DND-41 (cell line): ENCODE results near the gene ZDHHC11.
A peak's percentile ranks its signal among the peaks of the same experiment; 100 is the strongest.

Experiments
- ATAC-seq: fragments of 200-7000 bp; cut with Tn5 transposase; 3 replicates; pipeline ENCODE4 v1.9.1; 2021; ENCODE audit warnings: low read depth; ENCODE audit not compliant: insufficient read depth
- DNase-seq: peaks from one replicate; pipeline ENCODE4 v3.0.0-alpha.2; 2020
- H2AFZ ChIP-seq: 2 replicates; pipeline ENCODE4 v1.6.0; 2012; ENCODE audit warnings: low read depth, low read length
- H3K27ac ChIP-seq: 2 replicates; pipeline ENCODE4 v1.5.1; 2012; ENCODE audit warnings: low read length, inconsistent platforms
- H3K27me3 ChIP-seq: fragments of 200-600 bp; sonication (generic); 2 replicates; pipeline ENCODE4 v1.6.0; 2012; ENCODE audit warnings: low read length, mild to moderate bottlenecking, inconsistent platforms; ENCODE audit not compliant: insufficient read depth, poor library complexity
- H3K36me3 ChIP-seq: 2 replicates; pipeline ENCODE4 v1.5.1; 2012; ENCODE audit warnings: low read length, inconsistent platforms; ENCODE audit not compliant: insufficient read depth
- H3K4me1 ChIP-seq: 2 replicates; pipeline ENCODE4 v1.5.1; 2012; ENCODE audit warnings: mild to moderate bottlenecking, low read length; ENCODE audit not compliant: insufficient read depth
- H3K4me2 ChIP-seq: 2 replicates; pipeline ENCODE4 v1.6.0; 2012; ENCODE audit warnings: mild to moderate bottlenecking, moderate library complexity, low read length, inconsistent platforms; ENCODE audit not compliant: insufficient read depth
- H3K4me3 ChIP-seq, 2 experiments: fragments of 200-600 bp in 1 of 2; shearing (Covaris generic) in 1 of 2; 2 replicates each; pipeline ENCODE4 v1.5.1; 2012 to 2016; ENCODE audit warnings: inconsistent platforms in 2 of 2, low read length in 2 of 2, mild to moderate bottlenecking in 2 of 2, low read depth in 1 of 2, moderate library complexity in 1 of 2
- H3K79me2 ChIP-seq: 2 replicates; pipeline ENCODE4 v1.6.0; 2012; ENCODE audit warnings: low read length, inconsistent platforms; ENCODE audit not compliant: insufficient read depth
- H3K9ac ChIP-seq: 2 replicates; pipeline ENCODE4 v1.6.0; 2012; ENCODE audit warnings: low read depth, mild to moderate bottlenecking, inconsistent platforms, low read length, moderate library complexity
- H3K9me3 ChIP-seq: 2 replicates; pipeline ENCODE4 v1.5.1; 2012; ENCODE audit warnings: low read length, moderate library complexity, mild to moderate bottlenecking, inconsistent platforms; ENCODE audit not compliant: insufficient read depth, severe bottlenecking
- H4K20me1 ChIP-seq: 2 replicates; pipeline ENCODE4 v1.6.0; 2012; ENCODE audit warnings: low read length; ENCODE audit not compliant: insufficient read depth
- CTCF ChIP-seq: IDR thresholded peaks from 2 replicates; pipeline ENCODE4 v1.5.1; 2012; ENCODE audit warnings: borderline replicate concordance, low read length, moderate library complexity, mild to moderate bottlenecking; ENCODE audit not compliant: poor library complexity, severe bottlenecking; ENCODE audit errors: extremely low read depth
- EZH2 ChIP-seq: IDR thresholded peaks from 3 replicates; pipeline ENCODE4 v1.6.1; 2012; ENCODE audit warnings: borderline replicate concordance, low read depth, mild to moderate bottlenecking, moderate library complexity, low read length, inconsistent platforms; ENCODE audit not compliant: severe bottlenecking

ZDHHC11 gene

DNA sequence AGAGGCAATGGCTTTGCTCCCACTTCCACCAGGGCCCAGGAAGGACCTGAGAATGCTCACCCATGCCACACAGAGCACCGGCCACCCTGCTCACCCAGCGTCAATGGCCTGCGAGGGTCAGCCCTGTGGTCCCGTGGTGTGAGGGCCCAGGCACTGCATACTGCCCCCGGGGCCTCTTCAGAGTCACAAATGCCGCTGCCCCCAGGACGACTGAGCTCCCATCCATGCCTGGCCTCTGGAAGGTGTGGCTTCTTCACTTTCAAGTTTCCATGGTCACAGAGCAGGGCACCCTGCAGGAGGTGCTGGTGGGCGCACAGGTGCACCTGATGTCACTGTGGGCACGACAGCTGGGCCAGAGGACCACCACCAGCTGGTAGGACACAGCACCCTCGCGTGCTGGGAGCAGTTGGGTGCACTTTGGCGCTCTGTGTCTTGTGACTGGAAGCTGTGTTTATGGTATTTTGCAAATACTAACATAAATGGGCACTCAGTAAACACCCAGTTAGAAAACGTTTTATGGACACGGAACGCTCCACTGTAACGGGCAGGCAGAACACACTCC is 12.5 kb upstream of the ZDHHC11 start:
- H3K36me3 ChIP-seq: peaks cover 66% of the 10 kb centered on the region
- H3K9ac ChIP-seq: no peak overlapping the region
- no peaks in the 10 kb centered on the region for H3K27me3 ChIP-seq
- no peaks in the 10 kb centered on the region for H3K9me3 ChIP-seq
- DNase-seq (no peak), ATAC-seq (no peak)
- no peaks in the 10 kb centered on the region for H3K79me2 ChIP-seq
- H4K20me1 ChIP-seq: peaks cover 51% of the 10 kb centered on the region
- H3K4me3 ChIP-seq: no peak overlapping the region
- no peak overlapping the region for H2AFZ ChIP-seq
- no peak overlapping the region for H3K27ac ChIP-seq
- no peak for TF ChIP-seq EZH2
- TF ChIP-seq CTCF: peak; percentile 4
- H3K4me1 ChIP-seq: no peaks in the 10 kb centered on the region
- no peak overlapping the region for H3K4me2 ChIP-seq

DNA sequence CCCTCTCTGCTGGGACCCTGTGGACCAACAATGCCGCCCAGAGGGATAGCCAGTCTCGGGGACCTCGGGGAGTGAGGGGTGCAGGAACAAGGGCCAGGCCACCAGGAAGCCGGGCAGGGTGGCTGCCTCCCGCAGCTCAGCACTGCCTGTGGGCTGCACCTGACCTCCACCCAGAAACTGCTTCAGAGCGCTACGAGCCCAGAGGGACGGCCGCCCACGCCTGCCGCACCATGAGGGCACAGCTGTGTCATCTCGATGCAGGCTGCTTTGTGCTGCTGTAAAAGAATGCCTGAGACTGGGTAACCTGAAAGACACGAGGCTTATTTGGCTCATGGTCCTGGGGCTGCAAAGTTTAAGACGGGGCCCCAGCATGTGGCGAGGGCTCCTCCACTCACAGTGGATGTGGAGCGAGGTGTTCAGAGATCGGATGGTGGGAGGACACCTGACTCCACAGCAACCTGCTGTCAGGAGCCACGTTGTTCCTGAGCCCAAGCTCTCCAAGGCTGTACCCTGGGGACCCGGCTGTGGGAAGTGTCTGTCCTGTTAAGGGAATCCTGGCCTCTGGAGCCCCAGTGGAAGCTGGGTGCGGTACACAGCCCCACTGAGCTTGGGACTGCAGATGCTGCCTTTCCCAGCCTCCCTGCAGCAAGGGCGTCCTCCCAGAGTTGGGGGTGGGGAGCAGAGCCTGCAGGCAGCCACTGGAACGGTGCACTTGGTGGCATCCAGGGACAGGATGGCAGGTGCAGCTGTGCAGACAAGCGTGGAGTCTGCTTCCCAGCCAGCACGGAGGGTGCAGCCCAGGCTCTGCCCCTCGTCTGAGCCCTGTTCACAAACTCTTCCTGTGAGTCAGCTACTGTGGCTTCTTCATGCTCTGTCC is 11.8 kb upstream of the ZDHHC11 start:
- Histone ChIP-seq H3K4me3 (no peak overlapping the region), H3K4me2 (no peak overlapping the region), H3K4me1 (no peaks in the 10 kb centered on the region), H3K9ac (no peak overlapping the region), H3K27ac (no peak overlapping the region), H2AFZ (no peak overlapping the region), H3K9me3 (no peaks in the 10 kb centered on the region), H3K27me3 (no peaks in the 10 kb centered on the region), H3K79me2 (no peaks in the 10 kb centered on the region), H4K20me1 (peaks cover 47% of the 10 kb centered on the region), H3K36me3 (peaks cover 59% of the 10 kb centered on the region)
- no peak for DNase-seq
- TF ChIP-seq EZH2: no peak
- TF ChIP-seq CTCF: no peak
- ATAC-seq: 0 out of 3 replicates have a peak, but pooled peaks have one; percentile 6

DNA sequence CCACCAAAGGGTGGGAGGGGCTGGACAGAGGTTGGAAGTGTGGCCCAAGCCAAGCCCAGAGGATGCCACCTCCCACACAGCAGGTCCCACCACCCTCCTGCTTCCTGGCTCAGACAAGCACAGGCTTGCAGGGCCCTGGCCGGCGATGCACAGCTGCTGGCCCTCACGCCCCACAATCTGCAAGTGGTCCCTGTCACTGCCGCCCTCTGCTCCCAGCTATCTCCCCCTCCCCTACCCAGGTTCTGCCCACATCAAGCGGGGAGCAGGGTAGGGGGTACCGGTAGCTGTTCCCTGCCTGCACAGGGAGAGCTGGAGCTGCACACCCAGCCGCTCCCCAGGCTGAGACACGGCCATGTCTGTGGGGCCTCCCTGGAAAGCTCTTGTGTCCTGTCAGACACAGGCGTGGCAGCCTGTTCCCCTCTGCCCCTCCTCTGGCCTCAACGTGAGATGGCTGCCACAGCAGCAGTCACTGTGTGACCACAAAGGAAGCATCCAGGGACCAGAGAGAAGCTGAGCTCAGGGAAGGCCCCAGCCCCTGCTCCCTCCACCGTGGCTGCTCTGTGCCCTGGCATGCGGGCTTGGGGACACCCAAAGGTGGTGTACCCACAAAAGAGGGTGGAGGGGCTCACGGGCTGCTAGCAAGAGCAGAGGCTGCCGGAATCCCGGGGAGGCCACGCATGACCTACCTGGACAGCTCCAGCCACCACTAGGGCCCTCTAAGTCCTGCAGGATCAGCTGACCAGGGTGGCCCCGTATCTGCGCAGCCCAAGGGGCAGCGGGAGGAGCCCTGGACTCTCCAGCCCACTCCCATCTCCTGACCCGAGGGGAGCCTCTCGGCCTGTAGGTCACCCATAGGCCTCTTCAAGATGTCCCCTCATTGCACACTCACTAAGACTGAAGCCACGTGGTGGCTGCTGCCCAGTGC is 10.9 kb upstream of the ZDHHC11 start:
- peaks cover 50% of the 10 kb centered on the region for H3K36me3 ChIP-seq

More for the DNA sequence above, 10.9 kb upstream of the ZDHHC11 start:
- Histone ChIP-seq H3K27me3 (no peaks in the 10 kb centered on the region), H3K4me1 (no peaks in the 10 kb centered on the region), H3K9me3 (no peaks in the 10 kb centered on the region), H3K9ac (no peak overlapping the region), H3K79me2 (no peaks in the 10 kb centered on the region), H3K4me3 (no peak overlapping the region), H4K20me1 (peaks cover 48% of the 10 kb centered on the region), H3K4me2 (no peak overlapping the region), H3K27ac (no peak overlapping the region), H2AFZ (no peak overlapping the region)
- ATAC-seq (peak; percentile 38), DNase-seq (no peak)
- TF ChIP-seq EZH2 (no peak), CTCF (no peak)
